SHP77 (cell line): ENCODE results near the gene FRRS1L.
A peak's percentile ranks its signal among the peaks of the same experiment; 100 is the strongest.

Experiments
- DNase-seq, 2 experiments: peaks; one replicate each; lab custom pipeline; 2025; lab: John Stamatoyannopoulos, UW

FRRS1L gene

DNA sequence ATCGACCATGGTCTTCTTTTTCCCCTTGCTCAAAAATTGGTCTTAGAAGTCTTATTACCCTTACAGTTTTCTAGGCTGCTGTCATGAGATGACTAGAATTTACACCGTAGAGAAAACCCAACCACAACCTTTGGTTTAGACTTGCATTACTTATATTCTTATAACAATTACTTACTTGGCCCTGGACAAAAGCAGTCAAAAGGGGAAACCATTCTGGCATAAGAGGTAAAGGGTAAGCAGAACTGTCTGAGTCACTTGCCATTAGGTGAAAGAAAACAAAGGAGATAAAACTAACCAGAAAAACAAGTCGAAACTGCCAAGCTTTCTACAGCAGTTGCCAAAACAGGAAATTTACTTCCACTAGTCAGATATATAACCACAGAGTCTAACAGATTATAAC lies 65.2 kb downstream of the FRRS1L start:
- no peak for DNase-seq

DNA sequence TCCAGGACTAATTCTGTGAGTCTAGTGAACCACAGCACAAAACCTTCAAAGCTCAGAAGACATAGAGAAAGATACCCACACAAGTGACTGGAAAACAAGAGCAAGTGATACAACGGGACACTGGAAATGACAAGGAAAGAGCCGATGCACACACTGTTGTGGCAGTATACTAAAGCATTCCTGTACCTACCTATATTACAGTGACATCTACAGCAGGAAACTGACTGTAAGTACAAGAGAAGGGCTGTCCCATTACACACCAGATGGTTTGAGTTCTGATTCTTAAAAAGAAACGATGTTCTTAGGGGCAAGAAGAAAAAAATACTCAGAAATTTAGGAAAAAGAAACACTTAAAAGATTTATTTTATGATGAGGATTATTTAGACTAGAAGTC lies 65.8 kb downstream of the FRRS1L start:
- no peak for DNase-seq

DNA sequence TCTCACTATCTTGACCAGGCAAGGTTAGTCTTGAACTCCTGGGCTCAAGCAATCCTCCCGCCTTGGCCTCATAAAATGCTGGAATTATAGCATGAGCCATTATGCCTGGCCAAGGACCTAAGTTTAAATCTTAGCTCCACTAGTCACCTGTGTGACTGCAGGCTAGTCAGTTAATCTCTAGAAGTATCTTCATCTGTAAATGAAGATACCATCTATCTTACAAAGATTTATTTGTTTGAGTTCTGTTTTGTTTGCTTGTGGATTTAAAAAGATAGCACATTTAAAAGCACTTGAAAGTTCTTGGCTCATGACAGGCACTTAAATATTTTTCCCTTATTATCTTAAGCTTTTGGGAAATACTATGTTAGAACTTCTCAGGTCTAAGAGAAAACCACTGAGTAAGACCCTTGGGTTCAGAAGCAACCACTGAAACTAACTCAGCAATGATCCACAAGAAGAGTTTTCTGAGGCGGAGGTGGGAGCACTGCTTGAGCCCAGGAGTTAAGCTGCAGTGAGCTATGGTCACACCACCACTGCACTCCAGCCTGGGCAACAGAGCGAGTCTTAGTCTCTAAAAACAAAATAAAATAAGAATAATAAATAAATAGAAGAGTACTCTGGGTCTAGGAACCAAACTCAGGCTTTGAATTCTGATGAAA lies 66.4 kb downstream of the FRRS1L start:
- no peak for DNase-seq

DNA sequence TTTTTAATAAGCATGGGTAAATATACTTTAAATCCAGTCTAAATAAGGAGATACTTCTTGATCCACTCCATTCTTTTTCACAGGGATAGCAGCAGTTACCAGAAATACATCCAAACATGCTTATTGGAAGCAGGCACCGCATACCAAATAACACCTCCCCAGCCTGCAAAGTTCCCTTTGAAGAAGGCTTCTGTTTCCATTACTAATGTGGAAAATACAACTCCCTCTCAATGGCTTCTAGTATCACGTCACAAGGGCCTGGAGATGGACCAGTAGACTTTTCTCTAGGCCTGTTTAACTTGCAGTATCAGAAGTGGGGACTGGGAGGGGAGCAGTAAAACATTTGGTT lies 68.1 kb downstream of the FRRS1L start:
- DNase-seq, result no peak

DNA sequence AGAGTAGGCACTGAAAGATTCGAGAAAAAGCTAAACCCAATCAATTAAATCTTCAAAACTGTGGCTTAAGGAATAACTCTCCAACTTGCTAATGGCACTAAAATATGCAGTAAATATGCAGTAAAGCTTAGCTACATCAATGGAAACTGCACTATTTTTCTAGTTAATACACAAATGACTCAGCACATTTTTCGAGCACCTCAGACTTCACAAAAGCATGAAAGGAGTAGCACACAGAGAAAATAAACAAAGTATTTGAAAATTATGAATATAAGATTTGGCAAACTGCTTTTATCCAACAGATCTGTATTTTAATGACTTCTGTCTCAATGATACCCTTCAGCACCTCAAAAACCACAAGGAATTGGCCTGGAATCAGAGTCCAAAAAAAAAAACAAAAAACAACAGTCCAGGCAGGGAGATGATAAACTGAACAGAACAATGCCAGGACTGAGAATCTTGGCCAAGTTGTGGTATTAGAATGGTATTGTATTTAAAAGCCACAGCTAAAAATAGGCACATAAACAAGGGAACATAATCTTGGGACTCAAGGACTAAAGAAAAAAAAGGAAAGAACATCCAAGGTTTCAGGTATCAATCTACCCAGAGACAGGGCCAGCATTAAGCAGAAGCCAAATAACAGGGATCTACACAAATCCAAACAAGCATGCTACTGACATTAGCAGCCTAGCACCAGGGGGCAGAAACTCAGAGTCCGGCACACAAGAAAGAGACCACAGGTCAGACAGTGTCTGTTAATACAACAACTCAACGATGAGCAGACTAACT lies 68.7 kb downstream of the FRRS1L start:
- peak in 1 of 2 experiments; percentile 15 for DNase-seq

DNA sequence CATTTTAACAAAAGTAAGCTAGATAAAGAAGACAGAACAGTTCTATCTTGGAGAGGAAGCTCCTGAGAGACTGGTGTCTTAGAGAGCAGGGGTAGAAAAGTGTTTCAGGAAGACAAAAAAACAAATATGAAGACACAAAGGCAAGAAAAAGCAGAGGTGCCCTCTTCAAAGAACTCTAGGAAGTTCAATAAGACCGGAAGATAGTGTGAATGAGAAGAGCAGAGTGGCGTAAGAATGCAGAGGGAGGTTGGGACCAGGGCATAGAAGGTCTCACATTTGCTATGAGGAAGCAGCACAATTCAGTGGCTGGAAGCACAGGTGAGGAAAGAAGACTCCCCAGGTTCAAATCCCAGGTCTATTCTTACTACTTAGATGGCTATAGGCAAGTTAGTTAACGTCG lies 69.9 kb downstream of the FRRS1L start:
- DNase-seq, result no peak

DNA sequence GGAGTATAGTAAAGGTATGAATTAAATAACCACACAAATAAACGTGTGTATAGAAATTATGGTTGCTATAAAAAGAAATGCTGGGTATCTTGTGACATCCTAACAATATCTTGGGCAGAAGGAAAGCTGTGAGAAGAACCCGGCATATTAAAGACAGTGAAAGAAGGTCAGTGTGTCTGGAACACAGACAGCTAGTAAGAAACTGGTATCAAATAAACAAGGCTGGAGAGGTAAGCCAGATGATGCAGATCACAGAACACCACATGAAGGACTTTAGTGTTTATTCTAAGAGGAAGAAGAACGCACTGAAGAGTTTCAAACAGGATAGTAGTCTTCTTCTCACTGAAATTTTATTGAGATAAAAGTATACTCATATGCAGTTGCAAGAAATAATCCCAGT lies 71.7 kb downstream of the FRRS1L start:
- no peak for DNase-seq

DNA sequence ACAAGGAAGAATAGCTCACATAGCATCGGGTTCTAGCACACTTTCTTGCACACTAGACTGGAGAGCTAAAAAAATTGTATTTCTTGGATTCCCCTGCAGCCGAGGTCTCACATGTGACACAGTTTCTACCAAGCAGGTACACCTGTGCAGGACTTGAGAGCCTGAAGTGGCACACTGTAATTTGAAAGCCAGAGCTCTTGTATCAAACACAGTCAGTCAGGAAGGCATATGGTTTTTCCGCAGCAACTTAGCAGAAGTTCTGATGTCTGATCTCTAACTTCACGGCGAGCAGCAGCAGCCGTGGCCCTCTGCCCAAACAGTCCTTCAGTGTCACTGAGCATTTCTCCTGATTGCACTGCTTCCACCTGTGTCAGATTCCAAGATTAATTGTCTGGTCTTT lies 72.8 kb downstream of the FRRS1L start:
- no peak for DNase-seq

DNA sequence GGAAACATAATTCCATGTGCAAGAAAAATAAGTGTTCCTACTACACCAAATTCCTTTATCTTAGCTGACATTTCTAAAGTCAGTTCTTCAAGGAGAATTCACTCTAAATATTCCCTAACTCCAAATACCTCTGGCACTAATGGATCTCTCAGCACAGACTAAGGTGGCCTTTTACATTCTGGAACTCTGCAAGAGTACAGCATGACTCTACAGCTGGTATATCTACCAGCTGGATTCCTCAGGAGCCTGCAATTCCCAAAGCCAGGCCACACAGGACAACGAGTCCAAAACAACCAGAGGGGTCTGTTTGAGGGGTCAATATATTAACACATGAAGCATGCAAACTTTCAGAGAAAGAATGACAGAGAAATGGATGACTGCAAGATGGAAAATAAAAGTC lies 74.5 kb downstream of the FRRS1L start:
- DNase-seq, result no peak

DNA sequence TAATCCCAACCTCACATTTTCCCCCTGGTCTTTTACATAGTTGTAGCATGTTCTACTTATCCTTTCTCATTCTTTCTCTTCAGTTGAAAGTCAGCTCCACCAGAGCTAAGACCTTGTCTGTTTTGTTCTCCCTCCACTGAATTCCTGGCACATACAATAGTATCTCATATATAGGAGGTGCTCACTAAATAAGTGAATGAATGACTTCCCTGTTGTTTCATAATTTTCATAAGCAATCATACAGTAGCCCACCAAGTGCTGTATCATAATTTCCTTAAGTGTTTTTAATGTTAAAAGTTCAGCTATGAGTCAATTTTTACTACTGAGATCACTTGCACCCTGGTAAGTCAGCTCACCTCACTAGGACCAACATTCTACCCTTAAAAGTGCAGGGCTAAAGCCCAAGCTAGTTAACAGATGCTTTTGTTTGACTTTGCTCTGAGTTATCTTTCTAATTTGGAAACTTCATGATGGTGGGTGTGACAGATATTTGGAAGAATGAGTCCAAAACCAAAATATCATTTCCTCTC lies 74.9 kb downstream of the FRRS1L start:
- no peak for DNase-seq

DNA sequence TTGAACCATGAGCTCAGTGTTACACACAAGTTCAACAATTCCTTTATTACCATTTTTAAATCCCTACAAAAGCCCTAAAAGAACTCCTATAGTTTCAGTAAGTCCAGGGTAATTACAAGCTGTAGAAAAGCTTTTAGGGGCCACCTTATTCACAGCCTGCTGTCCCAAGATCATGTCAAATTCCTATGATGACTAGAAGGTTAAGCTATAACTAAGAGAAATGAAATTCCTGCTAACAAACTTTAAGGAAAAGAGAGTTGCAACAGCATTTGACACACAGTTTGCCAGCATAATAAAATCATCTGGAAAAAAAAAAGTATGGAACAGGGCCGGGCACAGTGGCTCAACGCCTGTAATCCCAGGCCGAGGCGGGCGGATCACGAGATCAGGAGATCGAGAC lies 78.8 kb downstream of the FRRS1L start:
- no peak for DNase-seq

DNA sequence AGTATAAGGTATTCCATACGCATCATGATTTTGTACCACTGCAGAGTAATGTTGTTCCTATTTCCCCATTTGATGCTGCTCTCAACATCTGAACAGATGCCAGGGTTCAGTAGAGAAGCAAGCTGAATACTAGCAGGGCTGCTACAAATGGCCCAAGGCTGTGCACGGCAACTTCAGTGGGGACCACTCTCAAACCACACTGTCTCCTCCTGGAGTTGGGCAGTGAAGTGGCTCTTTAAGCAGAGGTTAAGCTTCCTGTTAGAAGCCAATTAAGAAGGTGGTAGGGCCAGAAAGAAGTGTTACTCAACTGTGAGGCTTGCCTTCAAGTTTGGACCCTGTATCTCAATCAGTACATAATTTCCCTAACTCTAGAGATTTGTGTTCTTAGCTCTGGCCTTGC lies 79.3 kb downstream of the FRRS1L start:
- DNase-seq, result no peak

DNA sequence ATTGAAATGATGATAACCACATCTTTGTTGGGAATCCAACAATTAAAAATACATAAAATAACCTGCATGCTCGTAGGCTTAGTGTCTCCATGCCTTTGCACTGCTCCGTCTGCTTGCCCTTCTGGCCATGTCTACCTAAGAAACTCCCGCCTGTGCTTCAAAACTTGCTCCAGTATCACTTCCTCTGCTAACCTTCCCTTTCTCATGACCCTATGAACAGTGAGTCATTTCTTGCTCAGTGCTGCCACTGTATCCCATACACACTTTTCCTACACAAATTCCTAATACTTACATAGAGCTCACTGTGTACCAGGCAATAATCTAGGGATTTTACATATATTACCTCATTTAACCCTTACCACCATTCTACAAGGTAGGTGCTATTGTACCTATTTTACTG lies 80.8 kb downstream of the FRRS1L start:
- DNase-seq, result no peak

DNA sequence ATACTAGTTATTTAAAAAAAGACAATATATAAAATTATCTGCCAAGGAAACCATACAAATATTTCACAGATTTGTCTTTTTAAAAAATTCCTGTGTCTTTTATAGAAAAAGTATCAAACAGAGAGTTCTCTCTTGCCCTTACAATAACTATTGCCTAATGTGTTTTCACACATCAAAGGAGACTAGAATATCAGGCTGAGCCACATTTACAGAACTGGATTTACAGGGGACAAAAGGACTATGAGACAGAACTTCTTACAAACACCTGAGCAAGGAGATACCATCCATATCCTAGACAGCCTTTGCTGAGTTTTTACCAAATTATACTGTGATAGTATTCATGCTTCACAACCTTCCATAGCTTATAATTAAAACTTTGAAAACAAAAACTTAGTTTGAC lies 81.5 kb downstream of the FRRS1L start:
- DNase-seq, result no peak

DNA sequence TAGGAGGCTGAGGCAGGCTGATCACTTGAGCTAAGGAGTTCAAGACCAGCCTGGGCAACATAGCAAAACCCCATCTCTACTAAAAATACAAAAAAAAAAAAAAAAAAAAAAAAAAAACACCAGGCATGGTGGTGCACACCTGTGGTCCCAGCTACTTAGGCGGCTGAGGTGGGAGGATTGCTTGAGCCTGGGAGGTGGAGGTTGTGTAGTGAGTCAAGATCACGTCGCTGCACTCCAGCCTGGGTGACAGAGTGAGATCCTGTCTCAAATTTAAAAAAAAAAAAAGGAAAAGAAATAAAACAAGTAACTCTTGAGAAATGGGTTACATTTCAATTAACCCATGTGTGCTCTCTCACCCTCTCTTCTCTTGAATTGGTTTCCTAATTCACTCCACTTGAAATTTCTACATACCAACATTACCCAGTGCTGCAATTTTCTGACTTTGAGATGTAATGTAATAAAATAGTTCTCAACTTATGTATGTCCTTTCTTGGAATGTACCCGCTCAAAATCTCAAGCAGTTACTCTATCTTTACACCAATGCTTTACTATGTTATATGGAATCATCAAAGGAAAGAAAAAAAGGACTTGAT lies 83.1 kb downstream of the FRRS1L start:
- DNase-seq, result no peak

DNA sequence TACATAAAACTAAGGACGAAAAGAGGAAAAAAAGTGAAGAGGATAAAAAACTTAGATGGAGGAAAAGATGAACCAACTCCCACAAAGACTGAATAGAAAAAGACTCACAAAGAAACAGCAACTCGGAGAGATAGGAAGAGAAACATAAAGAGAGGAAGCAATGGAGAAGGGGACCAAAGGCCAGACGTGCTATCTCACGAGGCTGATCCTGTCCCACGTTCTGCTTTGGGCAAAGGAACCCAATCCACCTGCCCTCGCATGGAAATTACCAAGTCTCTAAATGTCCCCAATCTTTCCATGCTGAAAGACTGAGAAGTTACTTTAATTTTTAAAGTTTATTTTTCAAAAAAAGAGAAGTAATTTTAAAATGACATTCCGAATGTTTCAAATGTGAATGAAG lies 83.9 kb downstream of the FRRS1L start:
- no peak for DNase-seq

DNA sequence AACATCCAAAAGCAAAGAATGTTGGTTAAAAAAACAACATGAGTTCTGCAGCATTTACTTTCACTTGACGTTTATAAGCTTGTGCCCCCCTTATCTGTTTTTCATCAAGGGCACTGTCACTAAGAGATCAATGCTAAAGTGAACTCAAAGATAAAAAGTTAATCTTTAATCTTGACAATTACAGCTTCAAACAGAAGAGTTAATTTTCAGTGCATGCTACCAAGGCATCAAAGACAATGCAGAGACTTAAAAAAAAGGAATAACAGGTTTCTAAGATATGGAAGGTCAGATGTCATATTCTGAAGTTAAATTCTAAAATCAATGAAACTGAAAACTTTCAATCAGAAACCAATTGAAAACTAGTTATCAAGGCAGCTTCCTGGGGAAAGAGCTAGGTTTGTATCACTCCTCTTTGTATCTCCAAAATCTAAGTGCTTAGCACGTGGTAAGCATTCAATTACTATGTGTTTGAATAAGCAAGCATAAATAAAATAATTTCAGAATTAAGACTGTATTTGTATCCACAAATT lies 84.9 kb downstream of the FRRS1L start:
- DNase-seq, result no peak
